NCI-H69 (cell line): ENCODE measurements around the gene GRM3.

Experiments
- DNase-seq: peaks from one replicate; lab custom pipeline; 2025; lab: John Stamatoyannopoulos, UW

GRM3 gene

DNA sequence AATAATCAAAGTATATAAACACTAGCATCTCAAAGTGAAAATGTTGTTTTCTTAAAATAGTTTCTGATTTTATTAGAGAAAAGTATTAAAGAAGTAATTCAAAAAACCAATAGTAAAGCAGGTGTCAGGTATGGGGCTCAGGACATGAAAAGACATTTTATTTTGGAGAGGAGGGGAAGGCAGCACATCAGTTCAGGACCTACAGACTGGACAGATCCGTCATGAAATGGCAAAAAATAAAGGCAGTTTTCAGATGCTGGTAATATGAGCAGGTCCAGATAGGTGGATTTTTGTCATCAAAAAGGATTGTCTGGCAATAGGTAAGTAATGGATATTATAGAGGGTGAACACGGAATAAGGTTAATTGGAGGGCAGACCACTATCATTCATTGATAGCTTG lies 49.0 kb downstream of the GRM3 start:
- no peak for DNase-seq

DNA sequence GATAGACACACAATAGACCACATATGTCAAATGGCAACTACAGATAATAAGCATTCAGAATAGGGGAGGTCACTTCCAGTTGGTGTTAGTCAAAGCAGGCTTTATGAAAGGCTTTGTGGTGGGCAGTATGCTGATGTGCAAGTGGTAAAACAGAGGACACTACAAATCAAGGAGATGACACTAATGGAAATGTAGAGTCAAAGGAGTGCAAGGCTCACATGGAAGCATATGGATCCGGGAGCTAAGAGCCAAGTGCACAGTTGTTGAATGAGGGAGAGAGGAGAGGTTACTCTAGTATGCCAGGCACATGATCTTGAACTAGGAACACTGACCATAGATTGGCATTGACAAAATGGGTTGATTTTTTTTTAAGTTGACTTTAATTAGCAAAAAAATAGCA lies 62.7 kb downstream of the GRM3 start:
- DNase-seq, result peak; percentile 34

DNA sequence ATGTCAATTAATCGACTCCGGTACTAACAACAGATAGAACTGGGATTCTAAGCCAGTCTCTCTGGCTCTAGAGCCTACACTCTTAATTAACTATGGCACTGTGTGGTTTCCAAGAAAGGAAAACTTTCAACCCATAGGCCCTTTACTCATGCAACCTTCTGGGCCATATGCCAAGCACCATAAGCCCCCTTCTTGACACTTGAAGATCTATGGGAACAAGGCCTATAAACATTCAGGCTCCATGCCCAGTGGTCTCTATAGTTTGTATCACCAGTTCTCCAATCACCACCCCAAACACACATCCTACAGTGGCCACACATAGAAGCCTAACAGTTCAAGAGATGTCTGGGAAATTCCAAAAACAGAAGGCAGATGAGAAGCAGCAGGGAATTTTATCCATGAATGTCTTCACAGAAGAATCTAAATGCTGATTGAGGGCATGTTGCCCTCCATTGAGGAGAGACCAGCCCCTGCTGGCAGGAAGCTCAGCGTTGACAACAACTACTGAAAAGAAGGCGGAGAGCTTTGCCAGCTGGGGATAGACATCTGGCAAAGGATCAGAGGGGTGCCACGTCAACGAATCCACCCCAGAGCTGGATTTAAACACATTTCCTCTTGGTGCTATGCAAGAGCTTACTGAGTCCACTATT lies 64.4 kb downstream of the GRM3 start:
- DNase-seq, result peak; percentile 89

DNA sequence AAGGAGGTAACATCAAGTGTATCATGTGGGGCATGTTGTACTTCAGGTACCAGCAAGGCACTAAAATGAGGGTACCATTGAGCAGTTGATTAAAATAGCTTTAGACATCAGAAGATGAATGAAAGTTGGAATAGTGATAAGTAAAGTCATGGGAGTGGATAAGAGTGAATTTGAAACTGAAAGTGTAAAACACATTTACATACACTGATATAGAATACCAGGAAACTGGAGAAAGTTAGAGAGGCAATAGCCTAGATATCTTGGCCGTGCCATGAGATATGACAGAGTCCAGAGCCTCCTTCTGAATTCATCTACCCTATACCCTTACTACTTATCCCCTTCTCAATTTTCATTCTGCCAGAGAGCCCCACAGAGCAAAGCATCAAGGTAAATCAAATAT lies 76.6 kb downstream of the GRM3 start:
- no peak for DNase-seq

DNA sequence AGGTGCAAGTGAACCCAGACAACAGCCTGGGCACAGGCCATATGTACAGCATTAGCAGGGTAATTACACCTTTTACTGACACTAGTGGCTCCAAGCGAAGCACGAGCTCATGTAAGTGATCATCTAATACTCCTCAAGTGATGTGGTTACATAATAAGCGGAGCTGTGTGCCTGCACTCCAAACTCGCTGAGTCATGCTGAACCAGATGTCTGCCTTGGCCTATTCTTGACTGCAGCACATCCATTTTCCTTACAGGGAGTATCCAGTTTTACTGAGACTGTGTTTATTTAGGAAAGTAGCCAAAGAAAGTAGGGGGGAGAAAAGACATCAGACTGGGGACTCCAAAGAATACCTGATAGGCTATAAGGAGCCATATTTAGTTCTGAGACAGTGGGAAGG lies 90.1 kb downstream of the GRM3 start:
- peak; percentile 52 for DNase-seq

DNA sequence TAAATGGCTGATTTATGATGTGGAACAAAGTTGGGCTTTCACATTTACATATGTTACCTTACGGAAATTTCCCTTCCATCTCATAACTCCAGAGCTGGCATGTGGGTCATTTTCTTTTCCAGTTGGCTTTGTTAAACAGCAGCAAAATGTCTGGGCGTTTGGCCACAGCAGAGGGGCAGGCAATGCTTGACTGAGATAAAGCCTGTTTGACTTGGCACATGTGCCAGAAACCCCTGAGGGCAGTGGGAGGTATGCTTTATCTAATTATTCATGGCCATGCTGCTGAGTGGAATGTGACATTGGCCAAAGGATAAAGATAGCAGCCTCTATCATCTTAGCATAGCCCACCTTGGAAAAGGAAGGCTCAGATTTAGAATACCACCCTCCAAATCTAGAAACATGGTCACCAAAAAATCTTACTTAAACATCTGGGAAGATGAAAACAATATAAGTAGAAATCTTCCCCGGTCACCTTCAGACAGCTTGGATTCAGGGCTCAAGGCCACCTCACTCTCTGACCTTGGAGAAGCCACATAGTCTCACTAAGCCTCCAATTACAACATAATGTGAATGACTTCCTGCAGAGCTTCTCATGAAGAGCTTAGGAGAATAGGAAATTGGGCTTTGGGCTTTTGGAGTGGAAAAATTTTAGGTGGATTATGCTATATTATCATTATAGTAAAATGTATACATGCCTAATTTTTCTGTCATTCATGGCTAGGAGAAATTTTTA lies 101.5 kb downstream of the GRM3 start:
- DNase-seq, result peak; percentile 86

DNA sequence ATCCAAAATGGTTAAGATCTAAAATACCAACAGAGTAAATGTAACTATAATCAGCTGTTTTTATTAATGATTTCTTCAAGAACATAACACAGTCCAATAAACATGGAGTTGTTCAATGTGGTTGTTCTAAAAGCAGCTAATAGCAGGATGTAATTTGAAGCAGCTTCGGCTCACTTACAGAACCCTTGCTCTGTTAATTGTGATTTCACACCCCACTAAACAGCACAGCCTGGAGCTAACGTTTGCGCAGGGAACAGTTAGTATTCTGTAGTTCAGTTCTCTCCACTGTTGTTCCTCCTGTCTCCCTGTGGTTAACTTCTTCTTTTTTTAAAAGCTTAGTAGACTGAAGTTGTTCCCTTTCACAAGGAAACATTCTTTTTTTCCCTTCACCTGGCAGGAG lies 104.0 kb downstream of the GRM3 start:
- DNase-seq, result peak; percentile 69

DNA sequence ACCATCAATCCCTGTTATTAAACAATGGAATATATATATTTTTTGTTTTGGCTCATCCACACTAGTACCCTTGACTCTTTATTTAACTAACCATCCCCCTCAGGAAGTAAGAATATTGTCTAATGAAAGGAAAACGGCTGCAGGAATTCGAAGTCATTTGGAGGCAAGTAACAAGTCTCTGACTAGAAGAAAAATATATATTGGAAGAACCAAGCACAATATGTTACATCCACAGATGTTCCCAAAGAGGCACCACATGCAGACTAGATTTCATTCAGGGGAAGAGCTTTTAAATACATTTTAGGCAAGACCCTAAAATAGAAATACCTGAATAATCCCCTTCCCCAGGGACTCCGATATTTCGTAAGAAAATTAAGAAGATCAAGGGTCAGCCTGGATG lies 104.5 kb downstream of the GRM3 start:
- peak; percentile 29 for DNase-seq

DNA sequence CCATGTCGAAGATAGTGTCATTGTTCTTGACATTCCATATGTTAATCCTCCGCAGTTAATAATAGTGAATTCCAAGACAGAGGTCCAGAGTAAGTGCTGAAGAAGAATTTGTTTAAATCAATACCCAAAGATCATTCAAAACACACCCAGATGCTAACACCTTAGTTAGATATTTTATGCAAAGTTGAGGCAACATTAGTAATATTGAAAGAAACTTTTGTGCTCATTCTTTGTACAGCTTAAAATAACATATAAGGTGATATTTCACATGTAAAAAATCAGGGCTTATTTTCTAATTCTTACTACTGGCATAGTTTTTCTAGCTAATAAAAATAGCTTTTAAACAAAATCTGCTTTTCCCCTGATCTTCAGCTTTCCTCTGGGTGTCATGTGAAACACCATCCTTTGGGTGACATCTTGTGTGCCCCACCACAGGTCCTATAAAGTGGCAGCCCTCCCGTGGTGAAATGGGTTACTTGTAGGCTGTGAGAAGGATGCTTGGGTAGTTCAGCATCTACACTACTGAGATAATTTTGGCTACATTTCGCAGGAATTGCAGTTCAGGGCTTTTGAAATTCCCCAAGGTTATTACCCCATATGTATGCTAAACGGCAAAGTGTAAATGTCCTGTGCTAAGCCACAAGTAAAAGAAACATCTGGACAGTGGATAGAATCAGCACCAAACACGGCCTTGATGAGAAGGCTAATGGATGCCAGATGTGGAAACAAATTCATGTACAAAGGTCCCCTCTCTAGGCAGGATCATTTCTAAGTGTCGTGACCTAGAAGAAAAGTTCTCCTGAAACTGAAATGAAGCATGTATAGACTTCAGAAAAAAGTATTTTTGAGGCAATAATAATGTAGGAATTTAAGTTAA lies 105.4 kb downstream of the GRM3 start:
- no peak for DNase-seq

DNA sequence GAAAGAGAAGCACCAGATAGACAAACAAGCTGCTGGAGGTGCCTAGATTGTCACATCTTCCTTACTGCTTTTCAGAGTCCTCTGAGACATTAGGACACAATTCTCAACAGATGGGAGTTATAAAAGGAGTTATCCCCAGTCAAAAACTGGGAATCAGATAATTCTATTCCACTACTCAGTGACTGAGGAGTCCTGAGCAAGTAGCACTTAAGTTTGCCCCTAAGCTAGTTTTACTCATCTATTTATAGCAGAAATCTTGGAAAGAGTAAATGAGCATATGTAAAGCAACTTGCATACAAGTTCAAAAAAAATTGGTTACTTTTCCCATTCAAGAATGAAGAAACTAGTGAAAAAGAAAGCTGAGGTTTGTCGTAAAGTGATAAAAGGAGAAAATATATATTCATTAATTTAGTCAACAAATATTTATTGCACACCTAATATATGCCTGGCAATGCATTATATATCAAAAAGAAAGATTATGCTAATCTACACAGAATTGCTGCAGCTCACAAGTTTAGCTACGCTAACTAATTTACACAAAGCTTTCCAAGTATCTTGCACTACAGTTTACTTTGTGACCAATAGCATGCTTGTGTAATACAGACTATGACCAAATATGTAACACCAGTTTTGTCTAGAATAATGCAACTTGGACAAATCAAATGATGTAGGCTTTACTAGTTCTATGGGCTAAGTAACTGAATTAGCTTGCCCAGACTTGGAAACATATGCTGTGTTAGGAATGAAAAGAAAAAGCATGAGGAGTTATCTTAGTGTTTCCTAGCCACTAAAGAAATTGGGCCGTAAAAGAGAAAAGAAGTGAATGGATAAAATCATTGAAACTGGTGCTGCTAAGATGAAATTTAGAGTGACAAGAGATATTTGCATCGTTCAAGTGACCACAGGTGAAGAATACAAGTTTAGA lies 106.3 kb downstream of the GRM3 start:
- no peak for DNase-seq

DNA sequence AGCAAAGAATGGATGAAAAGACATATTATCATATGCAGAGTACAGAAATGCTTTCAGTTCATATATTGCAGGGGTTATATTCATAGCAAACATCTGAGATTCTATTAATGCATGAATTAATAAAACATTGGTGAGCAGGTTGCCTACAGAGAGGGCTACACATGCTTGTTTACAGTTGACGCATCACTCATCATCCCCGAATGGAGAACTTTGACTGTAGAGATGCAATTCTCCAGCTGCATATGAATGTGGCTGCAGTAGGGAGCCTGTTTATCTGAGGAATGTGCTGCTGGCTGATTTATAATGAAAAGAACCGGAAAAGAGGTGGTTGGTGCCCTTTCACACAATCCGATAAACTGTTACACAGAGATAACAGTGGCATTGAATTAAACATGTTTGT lies 116.5 kb downstream of the GRM3 start:
- no peak for DNase-seq

DNA sequence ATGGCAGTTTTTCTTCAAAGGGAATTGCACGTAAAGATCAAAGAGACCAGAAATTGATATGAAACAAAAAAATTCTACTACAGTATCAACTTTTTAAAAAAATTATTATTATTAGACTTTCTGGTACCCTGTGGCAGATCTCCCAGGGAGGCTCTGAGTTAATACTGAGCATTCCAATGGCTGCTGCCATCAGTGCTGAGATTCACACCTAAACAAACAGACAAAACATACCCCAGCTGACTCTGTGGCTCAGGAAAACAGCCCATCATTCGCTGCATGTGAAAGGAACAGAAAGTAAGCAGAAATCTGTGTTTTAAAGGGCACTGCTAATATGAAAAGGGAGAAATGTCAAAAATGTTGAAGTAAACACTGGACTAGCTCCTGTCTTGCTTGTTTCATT lies 118.4 kb downstream of the GRM3 start:
- no peak for DNase-seq

DNA sequence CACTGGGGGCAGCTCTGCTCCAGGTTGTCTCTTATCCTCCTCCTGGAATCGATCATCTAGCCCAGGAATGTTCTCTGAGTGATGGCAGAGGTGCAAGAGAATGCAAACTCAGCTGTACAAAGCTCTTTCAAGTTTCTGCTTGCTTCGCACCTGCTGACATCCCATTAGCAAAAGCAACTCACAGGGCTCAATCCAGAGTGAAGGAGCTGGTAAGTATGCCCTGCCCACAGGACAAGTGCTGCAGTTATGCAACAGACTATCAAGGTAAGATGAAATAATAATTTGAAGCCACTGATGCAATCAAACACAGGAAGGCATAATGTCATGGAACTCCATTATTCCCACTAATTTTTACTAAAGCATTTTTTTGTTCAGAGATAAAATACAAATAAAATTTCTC lies 122.2 kb downstream of the GRM3 start:
- no peak for DNase-seq

DNA sequence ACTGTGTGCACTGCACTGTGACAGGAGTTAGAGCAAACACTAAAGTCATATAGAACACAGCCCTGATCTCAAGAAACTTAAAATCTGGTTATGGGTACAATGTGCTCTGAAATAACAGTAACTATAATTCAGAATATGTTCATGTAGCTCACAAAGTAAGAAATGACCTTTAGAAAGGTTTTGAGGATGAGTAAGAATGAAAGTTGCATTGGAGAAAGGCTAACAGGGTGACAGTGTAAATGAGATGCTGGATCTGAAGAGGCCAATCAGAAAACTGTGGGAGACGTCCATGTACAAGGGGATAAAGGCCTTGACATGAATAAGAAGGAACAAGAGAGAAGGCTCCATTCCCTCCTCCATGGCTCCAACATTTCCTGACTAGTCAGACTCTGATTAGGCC lies 124.7 kb downstream of the GRM3 start:
- DNase-seq, result no peak

DNA sequence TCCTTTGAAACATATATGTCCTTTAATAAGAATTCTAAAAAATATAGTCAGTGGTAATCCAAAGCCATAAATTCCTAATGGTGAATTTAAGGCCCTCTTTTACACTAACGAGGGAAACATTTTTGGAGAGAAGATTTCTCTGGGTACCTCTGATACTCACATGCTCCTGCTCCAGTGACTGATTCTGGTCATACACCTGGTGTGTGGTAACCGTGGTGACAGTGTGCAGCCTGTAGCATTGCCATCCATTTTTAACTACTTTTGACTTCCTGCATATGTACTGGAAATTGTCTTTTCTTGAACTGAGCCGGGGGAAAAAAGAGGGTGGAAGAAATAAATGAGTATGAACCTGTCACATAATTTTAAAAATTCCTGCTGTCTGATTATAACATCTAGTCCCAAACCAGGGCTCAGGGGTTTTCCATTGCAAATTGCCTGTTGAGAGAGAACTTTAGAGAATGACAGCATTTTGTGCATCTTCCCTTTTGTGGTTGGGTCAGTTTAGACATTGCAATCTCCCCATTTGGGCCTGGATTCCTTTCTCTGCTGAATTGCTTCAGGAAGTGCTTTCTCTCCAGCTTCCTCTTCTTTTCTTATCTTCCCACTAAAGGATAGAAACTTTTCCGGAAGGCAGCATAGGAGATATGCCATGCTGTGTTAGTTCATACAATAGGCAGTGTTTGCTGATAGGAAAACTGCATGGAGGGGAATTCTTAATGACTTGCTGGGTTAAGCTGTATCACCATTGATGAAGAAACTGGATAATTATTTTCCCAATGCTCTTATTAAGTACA lies 125.5 kb downstream of the GRM3 start:
- no peak for DNase-seq

DNA sequence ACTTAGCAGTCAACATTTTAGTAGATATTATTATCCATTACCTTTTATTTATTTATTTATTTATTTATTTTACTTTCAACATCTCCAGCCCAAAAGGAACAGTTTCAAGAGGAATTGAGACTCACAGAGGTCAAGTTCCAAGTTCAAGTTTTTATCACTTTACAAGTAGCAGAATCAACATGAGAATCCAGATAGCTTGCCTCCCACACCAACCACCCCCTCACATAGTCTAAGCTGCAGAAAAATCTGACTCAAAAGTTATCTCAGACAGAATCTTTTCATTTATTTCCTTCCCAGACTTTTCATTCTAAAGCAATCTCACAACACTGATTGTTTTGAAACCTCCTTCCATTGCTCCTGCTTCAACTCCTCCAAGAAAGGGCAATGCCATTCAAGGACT lies 129.6 kb downstream of the GRM3 start:
- no peak for DNase-seq

DNA sequence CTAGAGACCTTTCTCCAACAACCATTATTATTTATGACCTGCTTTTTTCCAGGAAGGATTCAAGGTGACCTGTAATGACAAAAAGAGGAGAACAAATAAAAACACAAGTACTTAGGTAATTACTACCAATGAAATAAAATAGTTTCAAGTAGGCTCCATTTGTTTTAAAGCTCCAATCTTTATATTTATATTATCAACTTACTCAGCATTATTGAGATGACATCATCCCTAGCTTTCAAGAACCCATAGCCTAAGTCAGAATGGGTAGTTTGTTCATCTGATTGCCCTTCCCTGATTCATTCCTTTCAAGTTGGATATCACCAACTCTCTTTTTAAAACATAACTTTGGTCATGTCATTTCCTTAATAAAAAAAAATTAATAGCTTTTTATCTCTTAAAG lies 131.5 kb downstream of the GRM3 start:
- DNase-seq, result no peak

DNA sequence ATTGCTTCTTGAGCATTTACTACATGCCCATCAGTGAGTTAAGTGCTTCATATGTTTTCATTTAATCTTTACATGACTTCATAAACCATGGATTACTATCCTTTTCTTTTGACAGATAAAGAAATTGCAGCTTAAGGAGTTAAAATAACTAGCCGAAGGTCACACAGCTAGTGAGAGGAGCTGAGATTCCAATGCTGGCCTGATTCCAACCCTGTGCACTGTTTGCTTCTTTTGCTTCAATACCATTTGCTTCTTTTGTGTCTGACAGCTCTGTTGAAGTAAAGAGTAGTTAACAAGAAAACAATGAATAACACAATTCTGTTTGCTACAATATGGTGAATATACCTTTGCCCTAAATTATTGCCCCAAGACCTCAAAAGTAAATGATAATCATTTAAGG lies 132.4 kb downstream of the GRM3 start:
- DNase-seq, result peak; percentile 16

DNA sequence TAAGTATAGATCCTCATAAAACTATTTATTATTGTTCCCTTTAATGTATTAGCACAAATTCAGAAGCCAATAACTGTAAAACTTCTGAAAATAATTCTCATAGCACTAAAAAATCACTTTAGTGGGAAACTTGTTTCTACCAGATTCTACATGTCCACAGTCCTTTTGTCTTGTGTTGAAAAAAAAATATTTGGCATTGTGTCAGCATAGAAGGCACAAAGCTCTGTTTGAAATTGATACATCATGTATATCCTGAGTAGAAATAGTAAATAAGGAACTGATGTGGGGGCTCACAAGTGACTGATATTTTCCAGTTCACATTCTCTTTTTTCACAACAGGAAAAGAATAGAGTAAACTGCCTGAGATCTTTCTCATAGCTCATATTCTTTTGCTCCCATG lies 134.6 kb downstream of the GRM3 start:
- no peak for DNase-seq

DNA sequence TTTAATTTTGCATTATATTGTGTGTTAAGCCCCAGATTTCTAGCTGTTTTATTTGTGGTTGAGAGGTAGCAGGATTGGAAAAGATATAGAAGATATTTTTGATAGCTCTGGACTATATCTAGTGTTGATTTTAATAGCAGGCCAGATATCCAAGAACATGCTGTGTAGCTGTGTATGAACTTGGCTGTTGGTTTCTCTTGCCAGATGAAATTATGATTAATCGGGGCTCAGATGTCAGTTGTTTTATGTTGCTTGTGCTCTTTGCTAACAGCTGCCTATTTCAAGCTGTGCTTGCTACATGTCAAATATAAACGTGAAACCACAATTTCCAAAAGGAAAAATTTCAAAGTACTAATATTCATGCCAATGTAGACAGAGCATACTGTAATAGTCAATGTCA lies 141.1 kb downstream of the GRM3 start:
- DNase-seq, result peak; percentile 40

DNA sequence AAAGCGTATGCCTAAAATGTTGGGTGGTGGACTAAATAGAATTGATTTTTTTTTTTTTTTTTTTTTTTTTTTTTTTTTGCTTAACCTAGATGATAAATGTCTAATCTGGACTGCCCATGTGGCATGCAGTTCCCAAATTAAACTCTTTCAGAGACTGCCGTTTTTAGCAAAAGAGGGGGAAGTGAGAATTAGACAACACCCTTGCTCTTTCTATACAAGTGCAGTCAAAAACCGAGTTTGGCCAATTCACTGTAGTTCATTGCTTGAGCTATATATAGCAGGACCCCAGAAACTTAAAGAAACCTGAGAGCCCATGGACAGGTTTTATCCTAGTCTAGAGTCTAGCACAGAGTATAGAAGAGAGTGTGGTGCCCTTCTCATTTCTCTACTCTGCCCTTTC lies 141.9 kb downstream of the GRM3 start:
- DNase-seq, result no peak
